ENCODE measurements around the gene TMEM121B. TPM values are rescaled to one million over a fixed set of nuclear protein-coding genes. Genes with fewer than 3 reads are reported as not detected.

The TMEM121B gene
- polyA plus RNA-seq, 1 donor (not counting 4 experiments of a cell fraction or from before 2014, with no cell fraction given) = not detected

DNA sequence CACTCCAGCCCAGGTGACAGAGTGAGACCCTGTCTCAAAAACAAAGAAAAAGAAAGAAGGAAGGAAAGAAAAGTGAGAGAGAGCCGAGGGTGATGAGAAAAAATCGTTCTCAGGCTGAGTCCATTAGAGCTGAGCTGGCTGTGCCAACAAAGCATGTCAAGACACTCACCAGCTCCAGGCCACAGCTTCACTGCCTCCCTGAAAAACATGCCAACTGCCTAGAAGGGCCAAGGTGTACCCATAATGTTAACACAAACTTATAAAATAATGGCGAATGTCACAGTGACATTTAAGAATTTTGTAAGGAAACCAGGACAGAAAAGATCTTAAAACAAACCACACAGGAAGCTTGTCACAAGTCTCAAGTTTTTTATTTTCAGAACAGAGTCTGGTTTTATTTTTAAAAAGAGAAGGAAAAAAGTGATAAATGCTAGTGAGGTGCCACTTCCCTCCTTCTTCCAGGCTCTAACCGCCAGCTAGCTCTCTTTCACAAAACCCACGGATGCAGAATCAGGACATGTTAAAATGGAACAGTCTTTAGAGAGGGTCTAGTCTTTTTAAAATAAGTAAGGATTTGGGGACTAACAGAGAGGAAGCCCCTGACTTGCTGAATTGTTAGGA lies 5.1 kb downstream of the TMEM121B start:
- dilution Hi-C loops (cut with MboI; ENCODE audit: extremely low pct_ligation_motif_present, low sequenced_read_pairs) = no loop called here
- TF ChIP-seq EZH2 (IDR thresholded peaks at IDR 0.05; ENCODE audit: low read length) = no peak
- TF ChIP-seq, protein P1, sequence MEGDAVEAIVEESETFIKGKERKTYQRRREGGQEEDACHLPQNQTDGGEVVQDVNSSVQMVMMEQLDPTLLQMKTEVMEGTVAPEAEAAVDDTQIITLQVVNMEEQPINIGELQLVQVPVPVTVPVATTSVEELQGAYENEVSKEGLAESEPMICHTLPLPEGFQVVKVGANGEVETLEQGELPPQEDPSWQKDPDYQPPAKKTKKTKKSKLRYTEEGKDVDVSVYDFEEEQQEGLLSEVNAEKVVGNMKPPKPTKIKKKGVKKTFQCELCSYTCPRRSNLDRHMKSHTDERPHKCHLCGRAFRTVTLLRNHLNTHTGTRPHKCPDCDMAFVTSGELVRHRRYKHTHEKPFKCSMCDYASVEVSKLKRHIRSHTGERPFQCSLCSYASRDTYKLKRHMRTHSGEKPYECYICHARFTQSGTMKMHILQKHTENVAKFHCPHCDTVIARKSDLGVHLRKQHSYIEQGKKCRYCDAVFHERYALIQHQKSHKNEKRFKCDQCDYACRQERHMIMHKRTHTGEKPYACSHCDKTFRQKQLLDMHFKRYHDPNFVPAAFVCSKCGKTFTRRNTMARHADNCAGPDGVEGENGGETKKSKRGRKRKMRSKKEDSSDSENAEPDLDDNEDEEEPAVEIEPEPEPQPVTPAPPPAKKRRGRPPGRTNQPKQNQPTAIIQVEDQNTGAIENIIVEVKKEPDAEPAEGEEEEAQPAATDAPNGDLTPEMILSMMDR (optimal IDR thresholded peaks at IDR 0.05 in 1 of 3, IDR thresholded peaks at IDR 0.05 in 1 of 3, conservative IDR thresholded peaks at IDR 0.05 in 1 of 3; ENCODE audit: extremely low read depth in 1 of 3, insufficient read depth in 2 of 3, low read length in 3 of 3) = no peak
- Histone ChIP-seq H3K4me3 (ENCODE audit: control insufficient read depth in 2 of 3, extremely low read depth in 1 of 3, insufficient read depth in 2 of 3, low read depth in 1 of 3, low read length in 3 of 3) (no peak overlapping the region), H3K79me2 (ENCODE audit: control insufficient read depth, insufficient read depth, low read length) (no peaks in the 10 kb centered on the region), H3K9ac (ENCODE audit: control insufficient read depth, extremely low read depth, insufficient read depth, low read length) (no peak overlapping the region), H3K4me1 (ENCODE audit: control insufficient read depth, extremely low read depth, insufficient read depth, low read length) (no peaks in the 10 kb centered on the region), H3K36me3 (ENCODE audit: control insufficient read depth in 2 of 2, extremely low read depth in 1 of 2, insufficient read depth in 2 of 2, low read length in 2 of 2) (no peaks in the 10 kb centered on the region), H3K9me3 (ENCODE audit: control insufficient read depth, low read depth, low read length) (no peaks in the 10 kb centered on the region), H3K9me1 (ENCODE audit: control insufficient read depth, extremely low read depth, insufficient read depth, low read length) (no peaks in the 10 kb centered on the region), H2AFZ (ENCODE audit: control insufficient read depth, low read length) (no peak overlapping the region), H4K20me1 (ENCODE audit: control insufficient read depth, extremely low read depth, insufficient read depth, low read length) (no peaks in the 10 kb centered on the region), H3K4me2 (ENCODE audit: control insufficient read depth, extremely low read depth, insufficient read depth, low read depth, low read length) (no peak overlapping the region), H3K27ac (ENCODE audit: control insufficient read depth, insufficient read depth, low read length) (no peak overlapping the region), H3K27me3 (ENCODE audit: control insufficient read depth, extremely low read depth, insufficient read depth, low read length) (peaks cover 32% of the 10 kb centered on the region)
- FAIRE-seq (no peak), DNase-seq (ENCODE audit: low read depth, low spot score) (no peak)

DNA sequence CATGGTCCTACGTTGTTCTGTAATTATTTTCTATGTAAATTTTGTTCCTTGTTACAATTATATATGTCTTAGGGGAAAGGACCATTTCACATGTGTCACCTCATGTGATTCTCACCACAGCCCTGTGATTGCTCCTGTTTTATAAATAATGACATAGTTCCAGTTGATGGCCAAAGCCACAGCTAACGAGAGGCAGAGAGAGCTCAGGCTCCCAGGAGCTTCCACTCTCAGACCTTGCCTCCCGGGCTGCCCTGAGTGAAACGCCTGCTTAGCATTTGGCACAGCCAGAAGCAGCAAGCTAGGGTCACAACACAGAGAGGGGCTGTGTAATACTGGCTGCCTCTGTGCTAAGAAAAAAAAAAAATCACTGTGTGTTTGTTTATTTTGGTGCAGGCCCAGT lies 5.9 kb downstream of the TMEM121B start:
- no peak overlapping the region for H3K4me3 ChIP-seq (ENCODE audit: control insufficient read depth in 2 of 3, extremely low read depth in 1 of 3, insufficient read depth in 2 of 3, low read depth in 1 of 3, low read length in 3 of 3)
- dilution Hi-C loops (cut with MboI; ENCODE audit: extremely low pct_ligation_motif_present, low sequenced_read_pairs) = no loop called here
- peaks cover 26% of the 10 kb centered on the region for H3K27me3 ChIP-seq (ENCODE audit: control insufficient read depth, extremely low read depth, insufficient read depth, low read length)
- H3K9me1 ChIP-seq (ENCODE audit: control insufficient read depth, extremely low read depth, insufficient read depth, low read length) = no peaks in the 10 kb centered on the region
- H3K9ac ChIP-seq (ENCODE audit: control insufficient read depth, extremely low read depth, insufficient read depth, low read length) = no peak overlapping the region
- FAIRE-seq (no peak), DNase-seq (ENCODE audit: low read depth, low spot score) (no peak)
- no peaks in the 10 kb centered on the region for H3K36me3 ChIP-seq (ENCODE audit: control insufficient read depth in 2 of 2, extremely low read depth in 1 of 2, insufficient read depth in 2 of 2, low read length in 2 of 2)
- no peaks in the 10 kb centered on the region for H4K20me1 ChIP-seq (ENCODE audit: control insufficient read depth, extremely low read depth, insufficient read depth, low read length)
- no peaks in the 10 kb centered on the region for H3K9me3 ChIP-seq (ENCODE audit: control insufficient read depth, low read depth, low read length)
- TF ChIP-seq, protein P1 (optimal IDR thresholded peaks at IDR 0.05 in 1 of 3, IDR thresholded peaks at IDR 0.05 in 1 of 3, conservative IDR thresholded peaks at IDR 0.05 in 1 of 3; ENCODE audit: extremely low read depth in 1 of 3, insufficient read depth in 2 of 3, low read length in 3 of 3) = no peak
- H3K27ac ChIP-seq (ENCODE audit: control insufficient read depth, insufficient read depth, low read length) = no peak overlapping the region
- no peaks in the 10 kb centered on the region for H3K4me1 ChIP-seq (ENCODE audit: control insufficient read depth, extremely low read depth, insufficient read depth, low read length)
- H3K79me2 ChIP-seq (ENCODE audit: control insufficient read depth, insufficient read depth, low read length) = no peaks in the 10 kb centered on the region
- H2AFZ ChIP-seq (ENCODE audit: control insufficient read depth, low read length) = no peak overlapping the region
- H3K4me2 ChIP-seq (ENCODE audit: control insufficient read depth, extremely low read depth, insufficient read depth, low read depth, low read length) = no peak overlapping the region

Measured in keratinocyte (primary cell).